SH-SY5Y (cell line): ENCODE results near the gene IL18R1.

Experiments
- GATA2 ChIP-seq: IDR thresholded peaks from 2 replicates; pipeline ENCODE4 v1.6.1; 2011; ENCODE audit warnings: mild to moderate bottlenecking, low read depth, low read length
- GATA3 ChIP-seq: IDR thresholded peaks from 2 replicates; pipeline ENCODE4 v1.6.1; 2011; ENCODE audit warnings: low read depth, mild to moderate bottlenecking, low read length, moderate library complexity

DNA sequence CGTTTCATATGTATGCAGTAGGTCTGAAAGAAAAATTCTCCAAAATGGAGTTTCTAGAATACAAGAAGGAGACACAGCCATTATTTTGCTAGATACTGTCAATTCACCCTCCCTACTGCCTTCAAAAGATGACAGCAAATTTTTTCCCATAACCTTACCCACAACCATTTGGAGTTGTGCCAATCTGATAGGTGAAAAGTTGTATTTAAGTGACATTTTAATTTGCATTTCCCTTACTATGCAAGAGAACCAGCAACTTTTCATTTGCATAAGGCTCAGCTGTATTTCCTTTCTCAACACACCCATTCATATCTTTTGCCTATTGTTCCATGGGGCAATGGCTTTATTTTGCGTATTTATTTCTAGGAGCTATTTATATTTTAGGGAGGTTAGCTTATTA, 36.0 kb downstream of the IL18R1 start:
- no peak for TF ChIP-seq GATA2
- TF ChIP-seq GATA3 = no peak
